ENCODE measurements around the gene GPR17. TPM values are rescaled to one million over a fixed set of nuclear protein-coding genes. Genes with fewer than 3 reads are reported as not detected.
A peak's percentile ranks its signal among the peaks of the same experiment; 100 is the strongest.

The GPR17 gene
- total RNA-seq, 4 donors from 2014 or later = not detected

GRCh38 chr2:127658641-127659407 is 12.9 kb downstream of the GPR17 start:
- peaks cover 0 to 53% of the 10 kb centered on the region in 2 donors for H3K4me1 ChIP-seq
- H3K4me3 ChIP-seq (replicated peaks in 1 of 3) = no peak overlapping the region
- peak overlapping the region in 2 of 3 donors; percentile 1 to 61 for H3K27ac ChIP-seq
- H3K27me3 ChIP-seq = no peaks in the 10 kb centered on the region
- TF ChIP-seq POLR2A (IDR thresholded peaks at IDR 0.05) (no peak), CTCF (IDR thresholded peaks at IDR 0.05) (no peak)
- DNase-seq = no peak
- H3K36me3 ChIP-seq = no peaks in the 10 kb centered on the region
- no peaks in the 10 kb centered on the region for H3K9me3 ChIP-seq
- intact Hi-C loops (cut with DNase I) = no loop called here
- 88 to 90% methylated on average over 12 to 18 of the region's 20 CpGs for WGBS, 2 donors

DNA sequence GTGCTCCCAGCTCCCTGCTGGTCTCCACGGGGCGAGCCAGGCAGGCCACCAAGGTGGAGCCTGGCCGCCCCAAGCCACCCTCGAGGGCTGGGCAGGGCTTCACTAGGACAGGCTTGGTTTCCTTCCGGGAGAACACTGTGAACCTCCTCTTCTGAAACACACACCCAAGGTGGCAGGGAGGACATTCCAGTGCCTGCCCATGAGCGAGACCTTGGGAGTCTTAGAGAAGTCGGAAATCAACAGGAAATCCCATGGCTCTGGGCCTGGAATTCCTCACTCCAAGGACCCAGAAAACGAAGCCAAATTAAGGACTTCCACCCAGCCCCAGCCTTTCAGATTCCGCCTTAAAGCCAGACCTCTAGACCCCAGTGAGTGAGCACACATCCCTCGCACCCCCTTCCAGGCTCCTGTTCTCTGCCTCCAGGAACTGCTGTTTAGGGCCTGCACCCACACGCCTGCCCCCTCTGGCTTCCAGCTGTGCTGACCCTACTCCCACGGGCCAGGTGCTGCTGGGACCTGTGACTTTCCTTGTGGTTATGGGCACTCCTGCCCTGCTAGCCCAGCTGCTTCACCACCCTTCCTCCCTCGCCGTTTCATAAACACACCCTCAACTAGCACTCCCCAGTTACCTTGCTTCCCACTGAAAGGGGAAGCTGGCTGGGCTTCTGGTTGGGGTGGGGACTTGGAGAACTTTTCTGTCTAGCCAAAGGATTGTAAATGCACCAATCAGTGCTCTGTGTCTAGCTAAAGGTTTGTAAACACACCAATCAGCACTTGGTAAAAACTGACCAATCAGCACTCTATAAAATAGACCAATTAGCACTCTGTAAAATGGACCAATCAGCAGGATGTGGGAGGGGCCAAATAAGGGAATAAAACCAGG is 13.7 kb downstream of the GPR17 start:
- DNase-seq = no peak
- Histone ChIP-seq H3K4me3 (replicated peaks in 1 of 3) (no peak overlapping the region), H3K27ac (peak overlapping the region; percentile 19 to 61 (median 46)), H3K4me1 (peaks cover 0 to 55% of the 10 kb centered on the region in 2 donors), H3K9me3 (no peaks in the 10 kb centered on the region), H3K36me3 (no peaks in the 10 kb centered on the region), H3K27me3 (no peaks in the 10 kb centered on the region)
- TF ChIP-seq CTCF (IDR thresholded peaks at IDR 0.05) (no peak), POLR2A (IDR thresholded peaks at IDR 0.05) (no peak)
- intact Hi-C loops (cut with DNase I) = no loop called here
- 73 to 79% methylated on average over 9 to 14 of the region's 14 CpGs for WGBS, 2 donors

DNA sequence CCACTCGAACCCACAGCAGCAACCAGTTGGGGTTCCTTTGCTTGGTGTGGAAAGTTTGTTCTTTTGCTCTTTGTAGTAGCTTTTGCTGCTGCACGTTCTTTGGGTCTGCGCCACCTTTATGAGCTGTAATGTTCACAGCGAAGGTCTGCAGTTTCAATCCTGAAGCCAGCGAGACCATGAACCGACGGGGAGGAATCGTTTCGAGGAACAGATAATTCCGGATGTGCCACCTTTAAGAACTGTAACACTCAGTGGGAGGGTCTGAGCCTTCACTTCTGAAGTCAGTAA is 14.3 kb downstream of the GPR17 start:
- H3K36me3 ChIP-seq = no peaks in the 10 kb centered on the region
- no peaks in the 10 kb centered on the region for H3K9me3 ChIP-seq
- 91 to 93% methylated on average over 10 of the region's 10 CpGs for WGBS, 2 donors
- TF ChIP-seq CTCF (IDR thresholded peaks at IDR 0.05) (no peak), POLR2A (IDR thresholded peaks at IDR 0.05) (no peak)
- no peak overlapping the region for H3K4me3 ChIP-seq (replicated peaks in 1 of 3)
- no peak for DNase-seq
- peak overlapping the region in 1 of 3 donors; percentile 46 for H3K27ac ChIP-seq
- no peaks in the 10 kb centered on the region for H3K27me3 ChIP-seq
- intact Hi-C loops (cut with DNase I) = no loop called here
- H3K4me1 ChIP-seq = peaks cover 0 to 55% of the 10 kb centered on the region in 2 donors

GRCh38 chr2:127661072-127661649 is 15.2 kb downstream of the GPR17 start:
- H3K4me3 ChIP-seq (replicated peaks in 1 of 3) = no peak overlapping the region
- 78 to 89% methylated on average over 8 to 12 of the region's 14 CpGs for WGBS, 2 donors
- TF ChIP-seq POLR2A (IDR thresholded peaks at IDR 0.05) (no peak), CTCF (IDR thresholded peaks at IDR 0.05) (no peak)

More at GRCh38 chr2:127661072-127661649, 15.2 kb downstream of the GPR17 start:
- Histone ChIP-seq H3K4me1 (peaks cover 0 to 55% of the 10 kb centered on the region in 2 donors), H3K27me3 (no peaks in the 10 kb centered on the region), H3K36me3 (no peaks in the 10 kb centered on the region), H3K9me3 (no peaks in the 10 kb centered on the region), H3K27ac (peak overlapping the region in 1 of 3 donors; percentile 36)
- no peak for DNase-seq
- intact Hi-C loops (cut with DNase I) = no loop called here

All from thyroid gland (tissue), 4 donors.